Liver (tissue), 3 donors: Measurements from ENCODE around the gene PPDPF.

Experiments
- FOXA1 ChIP-seq: IDR thresholded peaks from 2 replicates; pipeline ENCODE4 v1.6.1; 2016; ENCODE audit warnings: antibody characterized with exemption
- GABPA ChIP-seq, 2 donors: IDR thresholded peaks in 1 of 2; conservative IDR thresholded peaks in 1 of 2; 2 replicates each; pipeline ENCODE4 v1.6.1; 2016; ENCODE audit warnings: antibody characterized with exemption in 2 of 2, mild to moderate bottlenecking in 1 of 2, moderate library complexity in 1 of 2
- HNF4A ChIP-seq, 2 donors: conservative IDR thresholded peaks; 2 replicates each; pipeline ENCODE4 v1.6.1; 2016; ENCODE audit warnings: antibody characterized with exemption in 2 of 2, mild to moderate bottlenecking in 2 of 2
- HNF4G ChIP-seq: IDR thresholded peaks from 2 replicates; pipeline ENCODE4 v1.6.1; 2016; ENCODE audit warnings: antibody characterized with exemption
- JUND ChIP-seq, 2 donors: IDR thresholded peaks; 2 replicates each; pipeline ENCODE4 v1.6.1; 2016; ENCODE audit warnings: antibody characterized with exemption in 2 of 2
- RAD21 ChIP-seq, 2 donors: IDR thresholded peaks; 2 replicates each; pipeline ENCODE4 v1.6.1; 2016; ENCODE audit warnings: antibody characterized with exemption in 2 of 2, mild to moderate bottlenecking in 2 of 2
- SP1 ChIP-seq: IDR thresholded peaks from 2 replicates; pipeline ENCODE4 v1.6.1; 2018; ENCODE audit warnings: antibody characterized with exemption, mild to moderate bottlenecking
- TAF1 ChIP-seq: conservative IDR thresholded peaks from 2 replicates; pipeline ENCODE4 v1.6.1; 2016; ENCODE audit warnings: antibody characterized with exemption, mild to moderate bottlenecking
- YY1 ChIP-seq: IDR thresholded peaks from 2 replicates; pipeline ENCODE4 v1.6.1; 2016; ENCODE audit warnings: antibody characterized with exemption, mild to moderate bottlenecking
- TF ChIP-seq, protein P1 (sequence below): fragments of 150-350 bp; IDR thresholded peaks from 2 replicates; pipeline ENCODE4 v1.5.1; 2017; ENCODE audit warnings: improper control_type of control experiment, low read depth, low read length; ENCODE audit not compliant: missing input control
- TF ChIP-seq, protein P2 (sequence below): IDR thresholded peaks from 2 replicates; pipeline ENCODE4 v1.6.1; 2016; ENCODE audit warnings: antibody characterized with exemption, mild to moderate bottlenecking
- TF ChIP-seq, protein P3 (sequence below): IDR thresholded peaks from 2 replicates; pipeline ENCODE4 v1.6.1; 2016; ENCODE audit warnings: antibody characterized with exemption
- donor health status: healthy.
- donor health status: healthy.

DNA sequence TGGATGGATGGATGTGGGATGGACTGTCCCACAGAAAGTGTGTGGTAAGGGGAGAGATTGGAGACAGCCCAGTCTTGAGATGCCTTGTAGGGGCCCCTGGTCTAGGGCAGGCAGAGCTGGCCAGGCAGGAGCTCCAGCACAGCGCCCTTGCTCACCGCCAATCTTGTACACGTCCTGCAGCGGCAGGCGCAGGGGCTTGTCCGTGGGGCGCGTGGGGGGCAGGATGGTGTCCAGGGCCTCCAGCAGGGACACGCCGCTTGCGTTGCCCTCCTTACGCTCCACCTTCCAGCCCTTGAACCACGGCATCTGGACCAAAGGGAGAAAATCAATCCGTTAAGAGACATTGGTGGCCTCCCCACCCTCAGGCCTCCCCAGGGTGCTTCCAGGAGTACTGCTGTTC, 27.6 kb upstream of the PPDPF start:
- TF ChIP-seq, protein P1, sequence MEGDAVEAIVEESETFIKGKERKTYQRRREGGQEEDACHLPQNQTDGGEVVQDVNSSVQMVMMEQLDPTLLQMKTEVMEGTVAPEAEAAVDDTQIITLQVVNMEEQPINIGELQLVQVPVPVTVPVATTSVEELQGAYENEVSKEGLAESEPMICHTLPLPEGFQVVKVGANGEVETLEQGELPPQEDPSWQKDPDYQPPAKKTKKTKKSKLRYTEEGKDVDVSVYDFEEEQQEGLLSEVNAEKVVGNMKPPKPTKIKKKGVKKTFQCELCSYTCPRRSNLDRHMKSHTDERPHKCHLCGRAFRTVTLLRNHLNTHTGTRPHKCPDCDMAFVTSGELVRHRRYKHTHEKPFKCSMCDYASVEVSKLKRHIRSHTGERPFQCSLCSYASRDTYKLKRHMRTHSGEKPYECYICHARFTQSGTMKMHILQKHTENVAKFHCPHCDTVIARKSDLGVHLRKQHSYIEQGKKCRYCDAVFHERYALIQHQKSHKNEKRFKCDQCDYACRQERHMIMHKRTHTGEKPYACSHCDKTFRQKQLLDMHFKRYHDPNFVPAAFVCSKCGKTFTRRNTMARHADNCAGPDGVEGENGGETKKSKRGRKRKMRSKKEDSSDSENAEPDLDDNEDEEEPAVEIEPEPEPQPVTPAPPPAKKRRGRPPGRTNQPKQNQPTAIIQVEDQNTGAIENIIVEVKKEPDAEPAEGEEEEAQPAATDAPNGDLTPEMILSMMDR: no peak
- TF ChIP-seq HNF4A (conservative IDR thresholded peaks at IDR 0.05) (no peak), YY1 (no peak), JUND (IDR thresholded peaks at IDR 0.05) (no peak), TAF1 (no peak), RAD21 (IDR thresholded peaks at IDR 0.05) (no peak), SP1 (no peak), GABPA (IDR thresholded peaks at IDR 0.05 in 1 of 2, conservative IDR thresholded peaks at IDR 0.05 in 1 of 2) (no peak), FOXA1 (no peak), HNF4G (no peak)
- TF ChIP-seq, protein P2, sequence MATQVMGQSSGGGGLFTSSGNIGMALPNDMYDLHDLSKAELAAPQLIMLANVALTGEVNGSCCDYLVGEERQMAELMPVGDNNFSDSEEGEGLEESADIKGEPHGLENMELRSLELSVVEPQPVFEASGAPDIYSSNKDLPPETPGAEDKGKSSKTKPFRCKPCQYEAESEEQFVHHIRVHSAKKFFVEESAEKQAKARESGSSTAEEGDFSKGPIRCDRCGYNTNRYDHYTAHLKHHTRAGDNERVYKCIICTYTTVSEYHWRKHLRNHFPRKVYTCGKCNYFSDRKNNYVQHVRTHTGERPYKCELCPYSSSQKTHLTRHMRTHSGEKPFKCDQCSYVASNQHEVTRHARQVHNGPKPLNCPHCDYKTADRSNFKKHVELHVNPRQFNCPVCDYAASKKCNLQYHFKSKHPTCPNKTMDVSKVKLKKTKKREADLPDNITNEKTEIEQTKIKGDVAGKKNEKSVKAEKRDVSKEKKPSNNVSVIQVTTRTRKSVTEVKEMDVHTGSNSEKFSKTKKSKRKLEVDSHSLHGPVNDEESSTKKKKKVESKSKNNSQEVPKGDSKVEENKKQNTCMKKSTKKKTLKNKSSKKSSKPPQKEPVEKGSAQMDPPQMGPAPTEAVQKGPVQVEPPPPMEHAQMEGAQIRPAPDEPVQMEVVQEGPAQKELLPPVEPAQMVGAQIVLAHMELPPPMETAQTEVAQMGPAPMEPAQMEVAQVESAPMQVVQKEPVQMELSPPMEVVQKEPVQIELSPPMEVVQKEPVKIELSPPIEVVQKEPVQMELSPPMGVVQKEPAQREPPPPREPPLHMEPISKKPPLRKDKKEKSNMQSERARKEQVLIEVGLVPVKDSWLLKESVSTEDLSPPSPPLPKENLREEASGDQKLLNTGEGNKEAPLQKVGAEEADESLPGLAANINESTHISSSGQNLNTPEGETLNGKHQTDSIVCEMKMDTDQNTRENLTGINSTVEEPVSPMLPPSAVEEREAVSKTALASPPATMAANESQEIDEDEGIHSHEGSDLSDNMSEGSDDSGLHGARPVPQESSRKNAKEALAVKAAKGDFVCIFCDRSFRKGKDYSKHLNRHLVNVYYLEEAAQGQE: no peak
- TF ChIP-seq, protein P3, sequence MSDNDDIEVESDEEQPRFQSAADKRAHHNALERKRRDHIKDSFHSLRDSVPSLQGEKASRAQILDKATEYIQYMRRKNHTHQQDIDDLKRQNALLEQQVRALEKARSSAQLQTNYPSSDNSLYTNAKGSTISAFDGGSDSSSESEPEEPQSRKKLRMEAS: no peak
